GM12864 (cell line): ENCODE measurements around the gene EDNRA.
A peak's percentile ranks its signal among the peaks of the same experiment; 100 is the strongest.

ENCODE experiments used
- DNase-seq: peaks from one replicate; pipeline ENCODE4 v3.0.0-alpha.2; 2011; ENCODE audit warnings: low read depth
- H3K4me3 ChIP-seq: 2 replicates; pipeline ENCODE4 v1.5.1; 2011; ENCODE audit warnings: mild to moderate bottlenecking, low read depth, low read length, control low read depth
- CTCF ChIP-seq: IDR thresholded peaks from 2 replicates; pipeline ENCODE4 v1.5.1; 2011; ENCODE audit warnings: low read depth, mild to moderate bottlenecking, moderate library complexity, low read length, control low read depth, inconsistent platforms; ENCODE audit errors: missing control alignments

Gene EDNRA

GRCh38 chr4:147524601-147525000 lies 43.7 kb downstream of the EDNRA start:
- TF ChIP-seq CTCF = no peak
- H3K4me3 ChIP-seq = no peak overlapping the region
- DNase-seq = no peak

- no peak overlapping the region for H3K4me3 ChIP-seq
- TF ChIP-seq CTCF = no peak
- no peak for DNase-seq
Observed at GRCh38 chr4:147525494-147526271, 44.8 kb downstream of the EDNRA start.

- no peak overlapping the region for H3K4me3 ChIP-seq
- peak; percentile 28 for TF ChIP-seq CTCF
- no peak for DNase-seq
Observed at GRCh38 chr4:147526272-147526654, 45.4 kb downstream of the EDNRA start.

- DNase-seq = no peak
- no peak overlapping the region for H3K4me3 ChIP-seq
- TF ChIP-seq CTCF = no peak
Observed at GRCh38 chr4:147528054-147528453, 47.2 kb downstream of the EDNRA start.

- no peak for DNase-seq
- no peak for TF ChIP-seq CTCF
- no peak overlapping the region for H3K4me3 ChIP-seq
Observed at GRCh38 chr4:147530134-147530533, 49.2 kb downstream of the EDNRA start.

GRCh38 chr4:147530723-147531122 lies 49.8 kb downstream of the EDNRA start:
- no peak for TF ChIP-seq CTCF
- no peak overlapping the region for H3K4me3 ChIP-seq
- no peak for DNase-seq

- H3K4me3 ChIP-seq = no peak overlapping the region
- no peak for TF ChIP-seq CTCF
- no peak for DNase-seq
Observed at GRCh38 chr4:147532896-147533295, 52.0 kb downstream of the EDNRA start.
